GM12892 (cell line): ENCODE measurements around the gene IRX4.

Experiments used
- POLR2AphosphoS5 ChIP-seq: IDR thresholded peaks from 2 replicates; pipeline ENCODE4 v1.6.1; 2011; ENCODE audit warnings: low read depth, low read length, control low read depth
- TAF1 ChIP-seq: IDR thresholded peaks from 2 replicates; pipeline ENCODE4 v1.6.1; 2011; ENCODE audit warnings: low read depth, mild to moderate bottlenecking, control low read depth, low read length, borderline replicate concordance

GRCh38 chr5:1911773-1912235 lies 29.1 kb upstream of the IRX4 start:
- TF ChIP-seq TAF1 (no peak), POLR2AphosphoS5 (no peak)
